Measurements from ENCODE around the gene ASTN2. TPM values are rescaled to one million over a fixed set of nuclear protein-coding genes. Genes with fewer than 3 reads are reported as not detected.

The ASTN2 gene
- total and polyA plus RNA-seq, 2 donors (not counting 3 experiments of a cell fraction or from before 2014, with no cell fraction given), result 1.0 to 1.9 TPM

DNA sequence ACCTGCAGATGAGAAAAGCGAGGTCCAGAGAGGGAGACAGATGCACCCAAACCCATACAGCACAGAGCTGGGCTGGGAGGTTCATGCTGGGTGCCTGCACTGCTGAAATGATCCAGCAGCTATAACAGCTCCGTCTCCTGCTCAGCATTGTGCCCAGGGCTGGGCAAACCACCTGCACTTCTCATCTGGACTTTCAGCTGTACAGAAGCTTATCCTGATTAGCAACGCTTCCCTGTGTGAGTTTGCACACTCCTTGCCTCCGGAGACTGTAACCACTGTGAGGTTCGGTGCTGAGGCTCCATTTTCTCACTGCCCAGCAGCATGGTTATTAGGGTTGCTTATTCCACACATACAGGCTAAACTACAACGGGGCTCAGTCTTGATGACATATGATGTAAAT is 326.1 kb downstream of the ASTN2 start:
- no peak for DNase-seq (ENCODE audit: low read depth, low spot score)
- Histone ChIP-seq H3K9me1 (replicated peaks; ENCODE audit: control insufficient read depth, extremely low read depth, insufficient read depth, low read length) (no peaks in the 10 kb centered on the region), H3K36me3 (ENCODE audit: control insufficient read depth in 2 of 2, extremely low read depth in 1 of 2, insufficient read depth in 2 of 2, low read length in 2 of 2) (no peaks in the 10 kb centered on the region), H3K27ac (ENCODE audit: insufficient read depth, low read depth, low read length) (no peak overlapping the region), H3K9me3 (replicated peaks; ENCODE audit: control insufficient read depth, insufficient read depth, low read length) (no peaks in the 10 kb centered on the region), H3K79me2 (ENCODE audit: control insufficient read depth, insufficient read depth, low read length) (no peaks in the 10 kb centered on the region), H2AFZ (ENCODE audit: low read depth, low read length) (no peak overlapping the region), H3K27me3 (ENCODE audit: control insufficient read depth in 2 of 2, insufficient read depth in 2 of 2, low read length in 2 of 2) (no peaks in the 10 kb centered on the region), H3K4me1 (ENCODE audit: control insufficient read depth, extremely low read depth, insufficient read depth, low read length) (no peaks in the 10 kb centered on the region), H3K4me3 (replicated peaks in 1 of 3; ENCODE audit: insufficient read depth in 1 of 3, low read depth in 1 of 3, low read length in 3 of 3) (no peak overlapping the region), H3K4me2 (ENCODE audit: insufficient read depth, low read length) (no peak overlapping the region), H4K20me1 (replicated peaks; ENCODE audit: control insufficient read depth, extremely low read depth, insufficient read depth, low read length) (no peaks in the 10 kb centered on the region), H3K9ac (replicated peaks; ENCODE audit: extremely low read depth, insufficient read depth, low read length) (no peak overlapping the region)
- ChIA-PET POLR2A (no interaction called here), CTCF (no interaction called here)
- BruUV-seq (replicated peaks), result no TSS peak
- intact Hi-C loops (cut with micrococcal nuclease), result no loop called here
- TF ChIP-seq GATA2 (IDR thresholded peaks at IDR 0.05; ENCODE audit: insufficient read depth, insufficient read length, low read depth, low read length) (no peak), FOS (IDR thresholded peaks at IDR 0.05; ENCODE audit: borderline replicate concordance, insufficient read depth, low read length) (no peak), MYC (IDR thresholded peaks at IDR 0.05; ENCODE audit: low read depth, low read length) (no peak), EZH2 (IDR thresholded peaks at IDR 0.05; ENCODE audit: borderline replicate concordance, low read depth, low read length, severe bottlenecking) (no peak), POLR2AphosphoS5 (IDR thresholded peaks at IDR 0.05; ENCODE audit: insufficient read depth, low read depth, low read length) (no peak), POLR2A (IDR thresholded peaks at IDR 0.05; ENCODE audit: low read depth, low read length) (no peak), JUN (IDR thresholded peaks at IDR 0.05; ENCODE audit: borderline replicate concordance, insufficient read depth, insufficient read length, low read depth) (no peak)
- TF ChIP-seq, protein P1, sequence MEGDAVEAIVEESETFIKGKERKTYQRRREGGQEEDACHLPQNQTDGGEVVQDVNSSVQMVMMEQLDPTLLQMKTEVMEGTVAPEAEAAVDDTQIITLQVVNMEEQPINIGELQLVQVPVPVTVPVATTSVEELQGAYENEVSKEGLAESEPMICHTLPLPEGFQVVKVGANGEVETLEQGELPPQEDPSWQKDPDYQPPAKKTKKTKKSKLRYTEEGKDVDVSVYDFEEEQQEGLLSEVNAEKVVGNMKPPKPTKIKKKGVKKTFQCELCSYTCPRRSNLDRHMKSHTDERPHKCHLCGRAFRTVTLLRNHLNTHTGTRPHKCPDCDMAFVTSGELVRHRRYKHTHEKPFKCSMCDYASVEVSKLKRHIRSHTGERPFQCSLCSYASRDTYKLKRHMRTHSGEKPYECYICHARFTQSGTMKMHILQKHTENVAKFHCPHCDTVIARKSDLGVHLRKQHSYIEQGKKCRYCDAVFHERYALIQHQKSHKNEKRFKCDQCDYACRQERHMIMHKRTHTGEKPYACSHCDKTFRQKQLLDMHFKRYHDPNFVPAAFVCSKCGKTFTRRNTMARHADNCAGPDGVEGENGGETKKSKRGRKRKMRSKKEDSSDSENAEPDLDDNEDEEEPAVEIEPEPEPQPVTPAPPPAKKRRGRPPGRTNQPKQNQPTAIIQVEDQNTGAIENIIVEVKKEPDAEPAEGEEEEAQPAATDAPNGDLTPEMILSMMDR (IDR thresholded peaks at IDR 0.05; ENCODE audit: extremely low read depth in 1 of 2, insufficient read depth in 1 of 2, low read depth in 1 of 2, low read length in 2 of 2), result no peak
- TF ChIP-seq, protein P2, sequence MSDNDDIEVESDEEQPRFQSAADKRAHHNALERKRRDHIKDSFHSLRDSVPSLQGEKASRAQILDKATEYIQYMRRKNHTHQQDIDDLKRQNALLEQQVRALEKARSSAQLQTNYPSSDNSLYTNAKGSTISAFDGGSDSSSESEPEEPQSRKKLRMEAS (IDR thresholded peaks at IDR 0.05; ENCODE audit: insufficient read depth, insufficient read length), result no peak
- dilution Hi-C loops (cut with MboI; ENCODE audit: extremely low pct_ligation_motif_present, low sequenced_read_pairs), result no loop called here
- FAIRE-seq, result no peak

Measured in endothelial cell of umbilical vein (primary cell).